Activated CD4-positive, alpha-beta T cell treated with anti-CD3 and anti-CD28 coated beads, Interleukin-2, Interleukin-4, amounts not matched to agents 100 ng/mL and 50 ng/mL, durations not matched to agents 16 hours and 8 hours (primary cell): ENCODE results near the gene APBB2.
"Not testable (repeated sequence)": the region's sequence is repeated elsewhere in the genome, so short reads cannot be mapped to it uniquely, and the experiment has no call there.

Source experiments
- DNase-seq: peaks from one replicate; pipeline ENCODE4 v3.0.0-alpha.2; 2020; ENCODE audit warnings: low spot score

Gene APBB2

GRCh38 chr4:40825014-40825838, 389.1 kb downstream of the APBB2 start:
- DNase-seq, result no peak

- no peak for DNase-seq
Measured at GRCh38 chr4:40822420-40823166, 391.7 kb downstream of the APBB2 start.

- no peak for DNase-seq
Measured at GRCh38 chr4:40820101-40820500, 394.2 kb downstream of the APBB2 start.

GRCh38 chr4:40817157-40817556, 397.2 kb downstream of the APBB2 start:
- not testable (repeated sequence) for DNase-seq

GRCh38 chr4:40812856-40813255, 401.5 kb downstream of the APBB2 start:
- no peak for DNase-seq

- DNase-seq, result no peak
Measured at GRCh38 chr4:40812386-40812785, 402.0 kb downstream of the APBB2 start.

- DNase-seq, result no peak
Measured at GRCh38 chr4:40811956-40812355, 402.4 kb downstream of the APBB2 start.

- DNase-seq, result no peak
Measured at GRCh38 chr4:40808926-40809457, 405.4 kb downstream of the APBB2 start.

- DNase-seq, result no peak
Measured at GRCh38 chr4:40804598-40804997, 409.7 kb downstream of the APBB2 start.

GRCh38 chr4:40800064-40800463, 414.3 kb downstream of the APBB2 start:
- DNase-seq, result no peak

GRCh38 chr4:40789771-40790170, 424.6 kb downstream of the APBB2 start:
- no peak for DNase-seq

GRCh38 chr4:40789031-40789430, 425.3 kb downstream of the APBB2 start:
- no peak for DNase-seq

GRCh38 chr4:40788331-40788730, 426.0 kb downstream of the APBB2 start:
- DNase-seq, result no peak

- DNase-seq, result no peak
Measured at GRCh38 chr4:40785727-40786126, 428.6 kb downstream of the APBB2 start.

- DNase-seq, result no peak
Measured at GRCh38 chr4:40782876-40783275, 431.5 kb downstream of the APBB2 start.

- DNase-seq, result no peak
Measured at GRCh38 chr4:40778090-40778489, 436.3 kb downstream of the APBB2 start.

GRCh38 chr4:40769266-40769665, 445.1 kb downstream of the APBB2 start:
- DNase-seq, result no peak

- peak; percentile 89 for DNase-seq
Measured at GRCh38 chr4:40763228-40763716, 451.1 kb downstream of the APBB2 start.
